ES-I3 (cell line): Measurements from ENCODE around the gene LAMTOR2.
"Not testable (repeated sequence)": the region's sequence is repeated elsewhere in the genome, so short reads cannot be mapped to it uniquely, and the experiment has no call there.

Source experiments
- H3K36me3 ChIP-seq: 2 replicates; pipeline ENCODE4 v1.6.1; 2013; ENCODE audit warnings: mild to moderate bottlenecking, low read length, control low read depth, moderate library complexity; ENCODE audit not compliant: insufficient read depth
- H3K4me1 ChIP-seq: 2 replicates; pipeline ENCODE4 v1.6.1; 2013; ENCODE audit warnings: mild to moderate bottlenecking, control low read depth, low read length; ENCODE audit not compliant: insufficient read depth
- H3K9ac ChIP-seq: 2 replicates; pipeline ENCODE4 v1.6.1; 2013; ENCODE audit warnings: low read depth, mild to moderate bottlenecking, low read length, moderate library complexity
- H3K9me3 ChIP-seq: 2 replicates; pipeline ENCODE4 v1.6.1; 2013; ENCODE audit warnings: mild to moderate bottlenecking, low read length, moderate library complexity; ENCODE audit not compliant: control insufficient read depth, insufficient read depth

Gene LAMTOR2

DNA sequence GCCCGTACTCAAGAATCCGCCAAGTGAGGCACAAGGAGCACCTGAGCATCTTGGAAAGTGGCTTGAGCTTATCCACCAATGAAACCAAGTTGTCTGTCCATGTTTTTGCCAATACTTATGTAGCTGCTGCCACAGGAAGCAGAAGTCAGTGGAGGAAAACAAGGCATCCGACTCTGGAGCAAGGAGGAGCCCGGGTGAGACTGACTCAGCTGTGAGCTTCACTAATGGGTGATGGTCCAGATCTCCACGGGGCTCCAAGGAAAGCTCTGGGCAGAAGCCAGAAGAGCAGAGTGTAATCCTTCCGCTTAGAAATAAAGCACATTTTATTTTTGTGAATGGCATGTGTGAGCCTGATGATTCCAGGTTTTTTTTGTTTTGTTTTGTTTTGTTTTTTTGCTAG, 21.6 kb upstream of the LAMTOR2 start:
- Histone ChIP-seq H3K4me1 (no peaks in the 10 kb centered on the region), H3K9me3 (no peaks in the 10 kb centered on the region), H3K36me3 (no peaks in the 10 kb centered on the region), H3K9ac (no peak overlapping the region)

DNA sequence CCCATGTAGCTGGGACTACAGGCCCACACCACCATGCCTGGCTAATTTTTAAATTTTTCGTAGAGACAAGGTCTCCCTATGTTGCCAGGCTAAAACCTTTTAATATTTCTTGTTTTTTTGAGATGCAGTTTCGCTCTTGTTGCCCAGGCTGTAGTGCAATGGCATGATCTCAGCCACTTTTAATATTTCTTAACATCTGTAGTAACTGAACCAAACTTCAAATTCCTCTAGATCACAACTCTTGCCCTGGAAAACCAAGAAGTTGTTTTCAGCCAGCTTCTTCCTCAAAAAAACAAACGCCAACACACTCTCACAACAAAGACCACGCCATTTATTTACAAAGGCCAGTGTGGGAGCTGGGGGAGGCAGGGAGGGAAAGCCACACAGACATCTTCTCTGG, 19.6 kb upstream of the LAMTOR2 start:
- H3K4me1 ChIP-seq, H3K9me3 ChIP-seq, H3K36me3 ChIP-seq, H3K9ac ChIP-seq: not testable (repeated sequence)

DNA sequence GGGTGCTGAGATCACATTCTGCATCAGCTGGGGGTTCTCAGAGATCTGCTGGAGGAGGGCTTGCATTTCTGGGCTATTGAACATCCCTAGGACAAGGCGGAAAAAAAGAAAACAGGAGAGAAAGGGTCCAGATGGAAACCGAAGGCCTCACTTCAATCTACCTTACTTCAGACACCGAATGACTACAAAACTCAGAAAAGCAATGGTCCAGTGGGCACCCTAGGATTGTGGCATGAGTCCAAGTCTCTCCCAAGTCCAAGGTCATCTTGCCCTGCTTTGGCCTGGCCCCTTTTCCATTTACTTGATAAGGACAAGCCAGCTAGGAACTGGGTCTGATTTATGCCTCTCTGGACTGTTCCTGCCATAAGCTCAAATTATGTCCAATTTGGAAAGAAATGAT, 11.8 kb upstream of the LAMTOR2 start:
- H3K9me3 ChIP-seq, result no peaks in the 10 kb centered on the region

DNA sequence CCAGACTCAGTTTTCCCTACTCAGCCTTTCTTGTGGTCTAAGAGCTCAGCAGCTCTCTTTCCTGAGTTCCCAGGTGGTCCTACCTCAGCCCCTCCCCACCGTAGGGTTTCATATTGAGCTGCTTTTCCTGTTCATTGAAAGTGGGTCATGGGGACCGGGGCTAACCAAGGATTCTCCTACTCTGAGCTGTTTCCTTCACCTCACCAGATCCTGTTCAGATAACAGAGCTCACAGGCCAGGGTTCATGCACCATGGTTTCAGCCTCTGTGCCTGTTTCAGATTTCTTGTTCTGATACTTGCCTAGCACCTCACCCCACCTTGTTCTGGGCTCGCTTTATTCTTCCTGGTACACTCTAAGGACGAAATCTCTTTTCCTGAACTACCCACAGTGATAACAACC, 9.5 kb upstream of the LAMTOR2 start:
- H3K9me3 ChIP-seq, result no peaks in the 10 kb centered on the region
- H3K36me3 ChIP-seq, result peaks cover 2% of the 10 kb centered on the region; the same call in 1 of the 2 replicates
- H3K4me1 ChIP-seq, result no peaks in the 10 kb centered on the region
- no peak overlapping the region for H3K9ac ChIP-seq

More for the DNA sequence above, 11.8 kb upstream of the LAMTOR2 start:
- H3K4me1 ChIP-seq, result no peaks in the 10 kb centered on the region
- no peak overlapping the region for H3K9ac ChIP-seq
- H3K36me3 ChIP-seq, result peaks cover 2% of the 10 kb centered on the region; the same call in 1 of the 2 replicates

DNA sequence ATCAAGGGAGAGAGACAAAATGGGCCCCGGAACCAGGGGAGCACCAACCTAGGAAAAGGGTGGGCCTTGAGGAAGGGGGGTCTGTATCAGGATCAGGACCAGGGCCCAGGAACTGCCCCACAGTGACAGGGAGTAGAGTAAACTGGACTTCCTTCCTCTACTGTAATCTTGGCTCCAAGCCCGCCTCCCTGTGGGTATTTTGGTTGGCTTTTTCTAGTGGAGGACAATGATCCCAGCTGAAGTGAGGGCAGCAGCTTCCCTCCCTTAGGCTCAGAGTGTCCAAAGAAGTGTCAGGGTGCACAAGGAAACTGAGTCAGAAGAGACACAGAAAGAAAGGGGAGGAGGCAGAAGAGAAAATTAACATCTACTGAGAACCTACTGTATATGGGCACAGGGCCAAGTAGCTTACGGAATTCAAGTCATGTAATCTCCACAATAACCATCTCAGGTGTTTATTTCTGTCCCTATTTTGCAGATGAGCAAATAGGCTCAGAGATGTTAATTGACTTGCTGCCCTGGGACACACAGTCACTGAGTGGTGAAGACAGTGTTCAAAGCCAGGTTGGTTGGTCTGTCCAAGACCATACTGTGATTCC, 5.8 kb upstream of the LAMTOR2 start:
- H3K36me3 ChIP-seq, result no peaks in the 10 kb centered on the region
- no peaks in the 10 kb centered on the region; the same call in 1 of the 2 replicates for H3K4me1 ChIP-seq
- no peak overlapping the region for H3K9ac ChIP-seq
- no peaks in the 10 kb centered on the region for H3K9me3 ChIP-seq

DNA sequence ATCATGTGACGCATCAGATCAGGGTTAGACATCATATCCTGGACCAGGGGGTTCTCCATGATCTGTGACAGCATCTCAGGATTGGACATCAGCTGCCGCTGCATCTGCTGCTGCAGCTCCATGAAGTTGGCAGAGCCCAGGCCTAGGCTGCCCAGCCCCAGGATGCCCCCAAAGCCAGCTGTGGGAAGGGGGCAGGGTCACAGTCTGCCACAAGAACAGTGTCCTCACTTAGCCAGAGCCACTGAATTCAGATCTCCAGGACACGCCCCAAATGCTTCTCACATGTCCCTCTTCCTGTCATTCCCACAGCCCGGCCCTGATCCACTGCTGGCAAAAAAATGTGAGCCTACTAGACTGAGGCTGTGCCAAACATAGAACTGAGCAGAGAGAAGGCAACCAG, 4.2 kb upstream of the LAMTOR2 start:
- Histone ChIP-seq H3K9me3 (no peaks in the 10 kb centered on the region), H3K9ac (no peak overlapping the region), H3K36me3 (no peaks in the 10 kb centered on the region), H3K4me1 (no peaks in the 10 kb centered on the region; the same call in 1 of the 2 replicates)

DNA sequence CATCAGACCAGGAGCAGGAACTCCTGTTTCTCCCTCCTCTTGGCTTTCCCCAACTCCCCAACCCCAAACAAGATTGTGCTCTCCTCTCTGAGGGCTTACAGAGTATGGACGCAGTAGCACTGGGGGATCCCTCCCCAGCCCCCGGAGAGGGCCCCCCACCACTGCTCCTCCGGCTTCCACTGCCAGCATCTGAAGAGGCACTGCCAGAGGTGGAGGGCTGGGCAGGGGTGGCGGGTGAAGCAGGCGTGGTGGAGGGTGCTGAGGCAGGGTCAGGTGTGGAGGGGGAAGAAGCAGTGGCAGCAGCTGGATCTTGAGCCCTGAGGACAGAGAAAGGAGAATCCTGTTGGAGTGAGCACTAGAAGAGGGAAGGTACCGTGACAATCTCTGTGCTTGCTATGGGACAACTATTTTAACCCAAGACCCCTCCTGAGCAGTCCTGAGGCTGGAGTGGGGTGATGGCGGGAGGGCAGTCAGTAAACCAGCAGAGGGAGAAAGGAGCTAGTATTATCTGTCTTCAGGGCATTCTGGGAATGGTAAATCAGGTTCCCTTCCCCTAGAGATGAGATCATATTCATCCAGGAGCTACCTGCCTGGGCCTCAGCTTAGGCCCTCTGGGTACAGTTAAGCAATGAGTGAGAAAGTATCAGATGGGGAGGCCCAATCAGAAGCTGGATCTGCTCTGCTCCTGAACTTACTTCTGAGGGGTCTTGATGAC, 3.4 kb upstream of the LAMTOR2 start:
- Histone ChIP-seq H3K9ac (no peak overlapping the region), H3K9me3 (no peaks in the 10 kb centered on the region), H3K36me3 (no peaks in the 10 kb centered on the region), H3K4me1 (no peaks in the 10 kb centered on the region; the same call in 1 of the 2 replicates)

DNA sequence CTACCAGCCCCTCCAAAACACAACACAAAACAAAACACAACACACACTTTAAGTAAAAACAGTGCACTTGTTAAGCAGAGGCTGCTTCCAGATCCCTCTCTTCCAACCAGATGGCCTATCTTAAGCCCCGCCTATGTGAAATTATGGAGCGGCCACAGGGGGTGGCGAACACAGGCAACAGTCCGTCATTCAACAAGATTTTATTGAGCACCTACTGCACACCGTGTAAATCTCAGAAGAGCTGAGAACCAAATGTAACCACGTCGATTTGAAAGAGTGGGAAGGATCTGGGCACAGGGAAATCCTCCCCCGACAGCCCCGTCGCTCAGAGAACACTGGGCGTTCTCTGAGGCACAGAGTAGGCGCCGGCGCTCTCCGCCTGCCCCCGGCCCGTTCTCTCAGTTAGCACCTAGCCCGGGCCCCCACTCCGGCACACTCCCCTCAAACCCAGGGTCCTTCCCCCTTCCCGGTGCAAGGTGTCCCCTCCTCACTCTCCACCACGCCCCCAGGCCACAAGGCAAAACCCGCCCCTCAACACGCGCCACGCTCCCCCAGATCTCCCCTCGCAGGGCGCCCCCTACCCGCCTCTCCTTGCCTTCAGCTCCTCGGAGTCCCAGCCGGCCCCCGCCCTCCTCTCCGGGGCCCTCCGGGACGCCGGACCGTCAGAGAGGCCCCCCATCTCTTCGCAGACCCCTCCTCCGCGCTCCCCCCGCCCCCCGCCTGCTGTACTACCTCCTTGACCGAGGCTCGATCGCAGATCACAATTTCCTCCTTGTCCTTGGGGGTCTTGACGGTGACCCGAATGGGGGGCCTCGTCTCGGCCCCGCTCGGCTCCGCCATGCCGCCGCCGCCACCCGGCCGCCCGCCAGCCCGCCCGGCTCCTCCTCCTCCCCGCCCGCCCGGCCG, 1.5 kb upstream of the LAMTOR2 start:
- H3K9ac ChIP-seq, result peak overlapping the region; percentile 66
- H3K9me3 ChIP-seq, result no peaks in the 10 kb centered on the region
- H3K4me1 ChIP-seq, result no peaks in the 10 kb centered on the region; the same call in 1 of the 2 replicates
- H3K36me3 ChIP-seq, result no peaks in the 10 kb centered on the region

DNA sequence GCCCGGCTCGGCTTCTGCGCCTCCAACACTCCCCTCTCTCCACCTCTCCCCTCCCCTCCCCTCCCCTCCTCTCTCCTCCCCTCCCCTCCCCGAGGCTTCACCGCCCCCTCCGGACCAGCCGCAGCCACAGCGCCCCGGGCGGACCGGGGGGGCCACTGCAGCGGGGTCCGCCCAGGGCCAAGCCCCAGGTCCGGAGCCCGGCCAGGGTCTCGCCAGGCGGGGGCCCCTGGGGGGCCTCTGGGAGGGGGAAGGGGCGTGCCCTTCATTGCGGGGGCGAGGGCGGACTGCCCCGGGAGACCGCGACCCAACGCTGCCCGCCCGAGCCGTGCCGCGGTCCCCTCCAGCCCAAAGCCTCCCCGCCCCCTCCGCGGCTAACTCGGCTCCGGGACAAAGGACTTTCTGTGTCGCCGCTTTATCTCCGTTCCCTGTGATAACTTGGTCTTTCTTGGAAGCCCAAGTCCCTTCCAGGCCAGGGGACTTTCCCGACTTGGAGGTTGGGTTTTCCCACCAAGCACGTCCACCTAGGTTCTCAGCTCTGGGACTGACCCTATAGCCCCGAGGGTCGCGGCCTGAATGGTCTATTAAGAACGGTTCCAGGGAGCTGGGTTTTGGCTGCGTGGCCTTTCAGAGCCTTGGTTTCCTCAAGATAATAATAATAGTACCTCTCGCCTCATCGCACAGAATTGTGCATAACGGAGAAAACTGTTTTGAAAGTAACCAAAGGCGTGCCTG, 648 bp upstream of the LAMTOR2 start, which contains the start of gene UBQLN4:
Gene UBQLN4, minus strand, starts transcription at position 31 of the 732 bp plus-strand sequence. CDS start 97 bp downstream, outside the sequence.
- Histone ChIP-seq H3K9me3 (no peaks in the 10 kb centered on the region), H3K36me3 (no peaks in the 10 kb centered on the region), H3K4me1 (no peaks in the 10 kb centered on the region; the same call in 1 of the 2 replicates), H3K9ac (peak within 1 kb of the TSS; percentile 67)

DNA sequence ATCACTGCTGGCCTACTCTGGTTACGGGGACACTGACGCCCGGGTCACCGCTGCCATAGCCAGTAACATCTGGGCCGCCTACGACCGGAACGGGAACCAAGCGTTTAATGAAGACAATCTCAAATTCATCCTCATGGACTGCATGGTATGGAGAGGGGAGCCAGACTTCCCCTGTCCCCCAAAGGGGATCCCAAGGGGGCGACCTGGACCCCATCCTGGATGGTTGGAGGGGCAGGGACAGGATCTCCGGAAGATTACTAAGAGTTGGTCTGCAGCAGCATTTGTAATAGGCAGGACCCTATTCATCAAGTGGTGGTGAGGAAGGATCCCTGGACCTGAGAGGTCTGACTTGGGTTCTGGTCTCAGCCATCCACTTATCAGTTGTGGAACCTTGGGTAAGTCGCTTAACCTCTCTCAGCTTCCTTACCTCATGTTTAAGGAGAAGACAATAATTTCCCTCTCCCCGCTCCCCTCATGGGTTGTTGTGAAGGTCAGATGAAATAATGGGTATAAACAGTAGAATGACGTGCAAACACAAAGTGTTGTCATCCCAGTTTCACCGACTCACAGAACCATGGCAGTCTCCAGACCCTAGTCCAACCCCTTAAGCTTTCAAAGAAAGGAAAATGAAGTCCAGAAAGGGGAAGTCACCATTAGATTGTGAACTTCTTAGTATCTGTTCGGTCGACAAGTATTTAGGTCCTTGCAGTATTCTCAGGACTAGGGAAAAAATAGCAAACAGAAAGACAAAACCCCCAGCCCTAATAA, 883 bp downstream of the LAMTOR2 start:
- Histone ChIP-seq H3K4me1 (no peaks in the 10 kb centered on the region; the same call in 1 of the 2 replicates), H3K36me3 (no peaks in the 10 kb centered on the region), H3K9ac (peak overlapping the region; percentile 67), H3K9me3 (no peaks in the 10 kb centered on the region)

DNA sequence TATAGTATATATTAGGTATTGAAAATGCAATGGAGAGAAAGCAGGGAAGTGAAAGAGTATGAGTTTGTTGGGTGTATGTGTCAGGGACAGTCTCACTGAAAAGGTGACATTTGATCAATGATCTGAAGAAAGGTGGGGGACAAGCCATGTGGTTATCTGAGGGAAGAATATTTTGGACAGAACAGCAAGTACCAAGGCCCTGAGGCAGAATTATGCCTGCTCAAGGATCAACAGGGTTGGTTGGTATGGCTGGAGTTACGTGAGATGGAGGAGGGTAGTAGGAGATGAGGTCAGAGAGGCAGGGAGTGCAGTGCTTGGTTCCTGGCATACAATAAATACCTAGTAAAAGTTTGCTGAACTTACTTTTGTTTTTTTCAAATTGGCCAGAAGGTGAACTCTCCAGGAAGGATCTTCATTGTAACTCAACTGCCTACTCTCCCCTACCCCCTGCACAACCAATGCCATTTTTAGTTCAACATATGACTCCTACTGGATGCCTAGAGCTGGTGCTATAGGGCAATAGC, 1.8 kb downstream of the LAMTOR2 start:
- Histone ChIP-seq H3K9me3 (no peaks in the 10 kb centered on the region), H3K36me3 (no peaks in the 10 kb centered on the region), H3K4me1 (no peaks in the 10 kb centered on the region; the same call in 1 of the 2 replicates), H3K9ac (no peak overlapping the region)

DNA sequence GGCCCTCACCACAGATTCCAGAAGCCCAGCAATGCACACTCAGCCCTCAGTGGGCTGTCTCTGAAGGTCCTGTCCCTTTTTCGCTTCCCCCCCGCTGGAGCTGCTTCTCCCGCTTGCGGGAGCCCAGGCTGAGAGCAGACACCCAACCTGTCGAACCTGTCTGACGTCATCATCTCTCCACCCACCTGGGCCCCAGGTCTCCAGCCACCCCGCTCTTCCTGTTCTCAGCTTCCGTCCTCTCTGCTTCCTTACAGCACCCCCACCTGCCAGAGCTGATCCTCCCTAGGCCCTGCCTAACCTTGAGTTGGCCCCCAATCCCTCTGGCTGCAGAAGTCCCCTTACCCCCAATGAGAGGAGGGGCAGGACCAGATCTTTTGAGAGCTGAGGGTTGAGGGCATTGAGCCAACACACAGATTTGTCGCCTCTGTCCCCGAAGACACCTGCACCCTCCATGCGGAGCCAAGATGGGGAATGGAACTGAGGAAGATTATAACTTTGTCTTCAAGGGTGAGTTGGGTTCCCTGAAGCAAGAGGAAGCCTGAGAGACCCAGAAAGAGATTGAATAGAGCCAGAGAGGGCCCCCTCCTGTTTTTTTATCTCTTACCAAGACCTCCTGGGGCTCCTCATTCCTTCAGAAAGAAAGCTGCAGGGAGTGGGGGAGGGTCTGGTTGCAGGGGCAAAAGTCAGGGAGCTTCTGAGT, 6.5 kb downstream of the LAMTOR2 start, which contains the start of gene RAB25:
Gene RAB25, plus strand, starts transcription at position 224 of the 700 bp plus-strand sequence. Its CDS starts 241 bp downstream, at position 465.
- H3K36me3 ChIP-seq, result peaks cover 3% of the 10 kb centered on the region; the same call in 1 of the 2 replicates
- no peaks in the 10 kb centered on the region for H3K9me3 ChIP-seq
- H3K9ac ChIP-seq, result peak within 1 kb of the TSS; percentile 52
- no peaks in the 10 kb centered on the region for H3K4me1 ChIP-seq
